ENCODE results near the gene CDKN2A.

Gene CDKN2A

GRCh38 chr9:21982391-21982790, 11.8 kb downstream of the CDKN2A start:
- H3K4me3 ChIP-seq (ENCODE audit: low read length) = no peak overlapping the region
- TF ChIP-seq ZNF274 (IDR thresholded peaks at IDR 0.05; ENCODE audit: low read depth, low read length) = no peak

GRCh38 chr9:21976334-21976875, 17.8 kb downstream of the CDKN2A start:
- H3K4me3 ChIP-seq (ENCODE audit: low read length) = no peak overlapping the region
- TF ChIP-seq ZNF274 (IDR thresholded peaks at IDR 0.05; ENCODE audit: low read depth, low read length) = no peak

DNA sequence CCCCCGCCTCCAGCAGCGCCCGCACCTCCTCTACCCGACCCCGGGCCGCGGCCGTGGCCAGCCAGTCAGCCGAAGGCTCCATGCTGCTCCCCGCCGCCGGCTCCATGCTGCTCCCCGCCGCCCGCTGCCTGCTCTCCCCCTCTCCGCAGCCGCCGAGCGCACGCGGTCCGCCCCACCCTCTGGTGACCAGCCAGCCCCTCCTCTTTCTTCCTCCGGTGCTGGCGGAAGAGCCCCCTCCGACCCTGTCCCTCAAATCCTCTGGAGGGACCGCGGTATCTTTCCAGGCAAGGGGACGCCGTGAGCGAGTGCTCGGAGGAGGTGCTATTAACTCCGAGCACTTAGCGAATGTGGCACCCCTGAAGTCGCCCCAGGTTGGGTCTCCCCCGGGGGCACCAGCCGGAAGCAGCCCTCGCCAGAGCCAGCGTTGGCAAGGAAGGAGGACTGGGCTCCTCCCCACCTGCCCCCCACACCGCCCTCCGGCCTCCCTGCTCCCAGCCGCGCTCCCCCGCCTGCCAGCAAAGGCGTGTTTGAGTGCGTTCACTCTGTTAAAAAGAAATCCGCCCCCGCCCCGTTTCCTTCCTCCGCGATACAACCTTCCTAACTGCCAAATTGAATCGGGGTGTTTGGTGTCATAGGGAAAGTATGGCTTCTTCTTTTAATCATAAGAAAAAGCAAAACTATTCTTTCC, 19.3 kb downstream of the CDKN2A start:
- H3K4me3 ChIP-seq (ENCODE audit: low read length) = peak overlapping the region; percentile 49
- no peak for TF ChIP-seq ZNF274 (IDR thresholded peaks at IDR 0.05; ENCODE audit: low read depth, low read length)

GRCh38 chr9:21974343-21974721, 19.9 kb downstream of the CDKN2A start:
- TF ChIP-seq ZNF274 (IDR thresholded peaks at IDR 0.05; ENCODE audit: low read depth, low read length) = no peak
- peak overlapping the region; percentile 49 for H3K4me3 ChIP-seq (ENCODE audit: low read length)

DNA sequence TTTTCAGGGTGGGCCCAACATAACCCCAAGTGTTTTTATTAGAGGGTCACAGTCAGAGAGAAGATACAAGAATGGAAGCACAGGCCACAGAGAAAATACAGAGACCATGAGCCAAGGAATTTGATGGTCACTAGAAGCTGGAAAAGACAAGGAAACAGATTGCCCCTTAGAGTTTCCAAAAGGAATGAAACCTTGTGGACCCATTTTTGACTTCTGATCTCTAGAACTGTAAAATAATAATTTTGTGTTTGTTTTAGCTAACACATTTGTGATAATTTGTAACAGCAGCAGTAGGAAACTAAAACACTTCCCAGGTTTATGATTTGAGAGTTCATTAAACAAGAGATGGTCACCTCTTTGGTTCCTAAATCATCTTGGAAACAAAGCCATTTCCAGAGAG, 21.8 kb downstream of the CDKN2A start:
- TF ChIP-seq ZNF274 (IDR thresholded peaks at IDR 0.05; ENCODE audit: low read depth, low read length) = no peak
- H3K4me3 ChIP-seq (ENCODE audit: low read length) = no peak overlapping the region

- no peak overlapping the region for H3K4me3 ChIP-seq (ENCODE audit: low read length)
- TF ChIP-seq ZNF274 (IDR thresholded peaks at IDR 0.05; ENCODE audit: low read depth, low read length) = no peak
Measured at GRCh38 chr9:21970800-21971640, 23.2 kb downstream of the CDKN2A start.

- no peak for TF ChIP-seq ZNF274 (IDR thresholded peaks at IDR 0.05; ENCODE audit: low read depth, low read length)
- H3K4me3 ChIP-seq (ENCODE audit: low read length) = no peak overlapping the region
Measured at GRCh38 chr9:21969951-21970799, 24.0 kb downstream of the CDKN2A start.

DNA sequence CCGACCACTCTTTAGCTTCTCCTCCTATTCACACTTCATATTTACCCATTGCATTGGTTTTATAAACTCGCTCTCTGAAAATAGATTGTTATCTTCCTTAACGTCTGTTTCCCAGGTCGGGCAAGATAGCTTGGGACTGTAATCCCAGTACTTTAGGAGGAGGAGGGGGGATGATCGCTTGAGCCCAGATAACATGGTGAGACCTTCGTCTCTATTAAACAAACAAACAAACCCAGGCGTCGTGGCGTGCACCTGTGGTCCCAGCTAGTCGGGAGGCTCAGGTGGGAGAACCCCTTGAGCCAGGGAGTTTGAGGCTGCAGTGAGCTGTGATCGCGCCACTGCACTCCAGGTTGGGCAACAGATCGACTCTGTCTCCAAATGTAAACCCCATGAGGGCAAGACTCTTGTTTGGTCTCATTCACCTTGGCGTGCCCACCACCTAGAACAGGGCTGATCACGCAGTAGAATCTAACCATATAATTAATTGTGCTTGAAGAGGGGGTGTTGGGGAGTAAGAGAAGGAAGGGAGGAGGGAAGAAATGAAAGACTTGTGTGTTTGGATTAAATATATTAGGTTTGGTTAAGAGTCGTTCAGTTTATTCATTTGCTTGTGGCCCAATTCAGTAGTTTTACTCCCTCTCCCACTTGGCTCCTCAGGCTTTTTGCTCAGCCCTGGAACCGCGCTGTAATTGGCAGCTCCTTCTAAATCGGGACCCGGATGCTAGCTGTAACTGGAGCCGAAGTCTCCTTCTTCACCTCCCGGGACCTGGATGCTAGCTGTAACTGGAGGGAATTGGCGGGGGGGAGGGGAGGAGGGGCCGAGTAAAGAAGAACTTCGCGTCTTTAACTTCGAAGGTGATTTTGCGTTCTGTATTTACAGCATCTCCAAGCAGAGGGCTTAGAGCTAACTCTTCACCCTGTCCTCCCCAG, 24.9 kb downstream of the CDKN2A start:
- no peak overlapping the region for H3K4me3 ChIP-seq (ENCODE audit: low read length)
- no peak for TF ChIP-seq ZNF274 (IDR thresholded peaks at IDR 0.05; ENCODE audit: low read depth, low read length)

DNA sequence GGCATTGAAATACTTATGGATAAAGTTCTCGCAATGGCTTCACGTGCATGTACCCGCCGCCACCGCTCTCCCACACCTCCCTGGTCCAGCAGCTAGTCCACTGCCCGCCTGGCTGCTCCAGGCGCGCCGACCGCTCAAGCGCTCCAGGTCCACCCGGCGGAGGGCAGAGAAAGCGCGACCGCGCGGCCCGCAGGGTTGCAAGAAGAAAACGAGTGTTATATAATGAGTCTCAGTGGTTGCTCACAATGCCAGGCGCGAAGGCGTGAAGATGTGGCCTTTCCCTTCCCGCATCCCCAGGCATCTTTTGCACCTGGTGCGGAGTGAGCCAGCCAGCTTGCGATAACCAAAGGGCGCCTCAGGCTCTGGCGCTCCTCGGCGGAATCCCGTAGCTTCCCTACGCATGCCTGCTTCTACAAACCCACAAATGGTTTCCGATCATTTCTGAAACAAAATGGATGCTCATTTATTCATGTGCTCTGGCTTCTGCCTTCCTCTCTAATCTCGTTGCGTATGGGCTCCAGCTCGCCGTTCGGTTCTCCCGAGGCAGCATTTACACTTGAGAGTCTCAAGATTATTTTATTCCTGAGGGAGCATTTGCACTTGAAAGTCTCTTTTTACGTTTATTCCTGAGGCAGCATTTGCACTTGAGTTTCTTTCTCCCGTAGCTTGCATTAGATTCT, 25.7 kb downstream of the CDKN2A start:
- no peak overlapping the region; the same call in 1 of the 2 replicates for H3K4me3 ChIP-seq (ENCODE audit: low read length)
- no peak for TF ChIP-seq ZNF274 (IDR thresholded peaks at IDR 0.05; ENCODE audit: low read depth, low read length)

GRCh38 chr9:21967702-21968101, 26.5 kb downstream of the CDKN2A start:
- no peak overlapping the region for H3K4me3 ChIP-seq (ENCODE audit: low read length)
- no peak for TF ChIP-seq ZNF274 (IDR thresholded peaks at IDR 0.05; ENCODE audit: low read depth, low read length)

- TF ChIP-seq ZNF274 (IDR thresholded peaks at IDR 0.05; ENCODE audit: low read depth, low read length) = no peak
- no peak overlapping the region for H3K4me3 ChIP-seq (ENCODE audit: low read length)
Measured at GRCh38 chr9:21967169-21967568, 27.0 kb downstream of the CDKN2A start.

DNA sequence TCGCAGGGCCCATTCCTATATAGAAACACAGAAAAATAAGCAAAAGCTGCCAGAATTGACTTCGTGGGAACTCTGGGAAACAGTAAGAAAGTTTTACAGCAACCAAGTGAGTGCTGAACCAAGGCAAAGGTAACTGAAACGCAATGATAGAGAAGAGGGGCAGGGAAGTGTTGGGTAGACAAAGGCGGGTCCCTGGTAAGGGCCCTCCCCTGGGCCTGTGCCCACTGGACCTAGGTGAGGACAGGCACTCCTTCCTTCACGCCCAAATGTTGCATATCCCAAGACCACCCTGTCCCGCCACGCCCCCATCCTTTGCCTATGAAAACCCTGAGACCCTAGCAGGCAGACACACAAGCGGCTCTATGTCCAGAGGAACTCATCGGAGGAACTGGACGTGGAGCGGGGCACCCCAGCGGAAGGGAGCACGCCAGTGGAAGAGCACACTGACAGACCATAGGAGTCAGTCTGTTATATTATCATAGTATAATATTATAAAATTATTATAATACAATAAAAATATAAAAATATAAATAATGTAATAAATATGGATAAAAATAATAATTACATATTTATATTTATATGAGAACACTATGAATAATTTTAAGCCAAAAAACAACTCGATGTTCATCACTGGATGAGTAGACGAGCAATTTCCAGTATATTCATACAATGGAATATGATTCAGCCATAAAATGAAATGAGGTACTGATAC, 27.9 kb downstream of the CDKN2A start:
- no peak for TF ChIP-seq ZNF274 (IDR thresholded peaks at IDR 0.05; ENCODE audit: low read depth, low read length)
- H3K4me3 ChIP-seq (ENCODE audit: low read length) = no peak overlapping the region

Measured in GM08714 (cell line).